Skeletal muscle satellite cell (primary cell): ENCODE data around the gene BCDIN3D.

Experiments
- H3K27me3 ChIP-seq: 2 replicates; pipeline ENCODE4 v1.7.0; 2013; ENCODE audit warnings: low read length; ENCODE audit not compliant: control insufficient read depth, insufficient read depth
- H3K36me3 ChIP-seq: 2 replicates; pipeline ENCODE4 v1.7.0; 2013; ENCODE audit warnings: mild to moderate bottlenecking, control low read depth, low read length; ENCODE audit not compliant: insufficient read depth
- H3K4me1 ChIP-seq: 2 replicates; pipeline ENCODE4 v1.7.0; 2013; ENCODE audit warnings: low read length; ENCODE audit not compliant: control insufficient read depth, insufficient read depth
- H3K4me2 ChIP-seq: 2 replicates; pipeline ENCODE4 v1.7.0; 2013; ENCODE audit warnings: mild to moderate bottlenecking, low read length
- H3K4me3 ChIP-seq: 2 replicates; pipeline ENCODE4 v1.7.0; 2013; ENCODE audit warnings: low read length
- H3K9ac ChIP-seq: 2 replicates; pipeline ENCODE4 v1.7.0; 2013; ENCODE audit warnings: mild to moderate bottlenecking, low read depth, low read length, moderate library complexity
- H3K9me3 ChIP-seq: replicated peaks from 2 replicates; pipeline ENCODE4 v1.7.0; 2013; ENCODE audit warnings: mild to moderate bottlenecking, control low read depth, low read length

Gene BCDIN3D

DNA sequence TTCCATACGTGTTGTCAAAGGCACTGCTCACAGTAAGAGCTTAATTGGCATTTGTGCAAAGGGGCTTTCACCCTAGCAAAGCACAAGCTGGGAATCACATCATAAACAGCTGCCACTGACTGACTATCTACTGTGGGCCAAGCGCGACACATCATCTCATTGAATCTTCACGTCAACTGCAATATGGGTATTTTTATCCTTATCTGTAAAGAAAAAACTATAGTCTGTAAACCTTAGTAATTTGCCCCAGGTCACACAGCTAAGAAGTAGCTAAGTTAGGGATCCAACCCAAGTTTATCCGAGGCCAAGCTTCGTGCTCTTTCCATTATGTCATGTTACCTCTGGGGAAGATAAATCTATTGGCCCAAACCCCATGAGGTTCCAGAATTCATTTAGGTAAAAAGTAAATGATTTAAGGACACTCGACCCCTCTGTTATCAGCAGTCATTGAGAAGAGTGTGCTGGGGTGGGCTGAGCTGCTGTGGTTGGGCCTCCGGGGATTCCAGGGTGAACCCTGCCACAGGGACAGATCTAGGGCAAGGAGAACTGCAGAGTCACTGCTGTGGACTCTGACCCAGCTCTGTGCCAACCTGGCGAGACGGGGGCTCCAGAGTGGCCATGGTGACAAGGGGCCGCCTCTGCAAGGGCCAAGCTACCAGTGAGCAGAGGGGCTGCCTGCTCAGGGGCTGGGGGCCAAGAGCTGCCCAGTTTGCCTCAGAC is 42.3 kb downstream of the BCDIN3D start:
- H3K9me3 ChIP-seq: no peaks in the 10 kb centered on the region
- H3K36me3 ChIP-seq: peaks cover 80% of the 10 kb centered on the region
- no peaks in the 10 kb centered on the region for H3K4me1 ChIP-seq
- no peak overlapping the region for H3K4me2 ChIP-seq
- no peaks in the 10 kb centered on the region for H3K27me3 ChIP-seq
- no peak overlapping the region for H3K4me3 ChIP-seq
- no peak overlapping the region for H3K9ac ChIP-seq

DNA sequence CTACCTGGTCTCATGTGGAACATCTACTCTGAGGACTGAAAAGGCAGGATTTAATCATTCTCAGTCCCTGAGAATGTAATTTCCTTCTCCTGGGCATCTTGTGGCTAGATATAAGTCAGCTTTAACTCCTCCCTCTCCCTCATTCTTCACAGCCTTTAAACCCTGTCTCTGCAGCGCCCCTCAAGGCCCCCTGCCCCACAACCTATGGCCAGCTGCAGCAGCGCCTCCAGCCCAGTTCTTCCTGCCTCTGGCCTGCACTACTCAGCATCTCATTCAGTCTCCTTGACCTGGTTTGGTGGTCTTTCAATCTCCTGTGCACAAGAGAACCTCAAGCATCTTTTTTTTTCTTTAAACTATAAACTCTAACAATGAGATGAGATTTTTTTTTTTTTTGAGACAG is 44.0 kb downstream of the BCDIN3D start:
- Histone ChIP-seq H3K9ac (no peak overlapping the region), H3K36me3 (peaks cover 79% of the 10 kb centered on the region), H3K4me1 (no peaks in the 10 kb centered on the region), H3K4me3 (no peak overlapping the region), H3K4me2 (no peak overlapping the region), H3K27me3 (no peaks in the 10 kb centered on the region), H3K9me3 (no peaks in the 10 kb centered on the region)

DNA sequence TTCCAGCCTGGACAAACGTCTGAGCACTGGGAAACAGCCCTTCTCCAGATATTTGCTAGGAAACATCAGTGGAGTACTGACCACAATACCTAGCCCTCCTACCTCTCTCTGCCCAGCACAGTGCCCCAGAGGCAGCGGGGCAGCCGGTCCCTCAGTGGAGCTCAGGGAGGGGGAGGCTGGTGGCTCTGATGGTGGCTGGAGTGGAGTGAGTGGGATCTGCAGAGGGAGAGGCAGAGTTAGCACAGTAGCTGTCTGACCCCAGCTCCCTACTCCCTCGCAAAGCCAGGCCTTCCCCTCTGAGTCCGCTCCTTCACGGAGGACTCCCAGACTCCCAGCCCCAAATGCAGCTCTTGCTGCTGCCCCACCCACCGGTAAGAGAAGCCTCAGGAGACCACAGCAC is 44.7 kb downstream of the BCDIN3D start:
- no peaks in the 10 kb centered on the region for H3K27me3 ChIP-seq
- H3K4me2 ChIP-seq: no peak overlapping the region
- no peak overlapping the region for H3K4me3 ChIP-seq
- H3K36me3 ChIP-seq: peaks cover 78% of the 10 kb centered on the region
- H3K4me1 ChIP-seq: no peaks in the 10 kb centered on the region
- H3K9me3 ChIP-seq: no peaks in the 10 kb centered on the region
- no peak overlapping the region for H3K9ac ChIP-seq

DNA sequence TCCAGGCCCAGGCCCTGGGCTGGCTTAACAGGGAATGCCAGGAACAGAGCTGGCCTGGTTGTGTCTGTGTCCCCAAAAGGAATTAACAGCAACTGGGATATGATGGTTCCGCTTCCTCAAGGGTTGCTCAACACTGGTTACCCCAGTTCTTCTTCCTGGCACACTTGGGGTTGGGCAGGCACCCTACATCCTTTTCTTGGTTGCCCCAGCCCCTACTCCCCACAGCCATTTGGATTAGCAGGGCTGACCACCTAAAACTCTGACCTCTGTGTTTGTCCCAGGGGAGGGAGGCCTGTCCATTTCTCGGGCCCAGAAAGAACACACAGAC is 45.5 kb downstream of the BCDIN3D start:
- no peaks in the 10 kb centered on the region for H3K27me3 ChIP-seq
- no peaks in the 10 kb centered on the region for H3K9me3 ChIP-seq
- no peaks in the 10 kb centered on the region for H3K4me1 ChIP-seq
- peaks cover 74% of the 10 kb centered on the region for H3K36me3 ChIP-seq
- no peak overlapping the region for H3K9ac ChIP-seq
- H3K4me3 ChIP-seq: no peak overlapping the region
- H3K4me2 ChIP-seq: no peak overlapping the region

DNA sequence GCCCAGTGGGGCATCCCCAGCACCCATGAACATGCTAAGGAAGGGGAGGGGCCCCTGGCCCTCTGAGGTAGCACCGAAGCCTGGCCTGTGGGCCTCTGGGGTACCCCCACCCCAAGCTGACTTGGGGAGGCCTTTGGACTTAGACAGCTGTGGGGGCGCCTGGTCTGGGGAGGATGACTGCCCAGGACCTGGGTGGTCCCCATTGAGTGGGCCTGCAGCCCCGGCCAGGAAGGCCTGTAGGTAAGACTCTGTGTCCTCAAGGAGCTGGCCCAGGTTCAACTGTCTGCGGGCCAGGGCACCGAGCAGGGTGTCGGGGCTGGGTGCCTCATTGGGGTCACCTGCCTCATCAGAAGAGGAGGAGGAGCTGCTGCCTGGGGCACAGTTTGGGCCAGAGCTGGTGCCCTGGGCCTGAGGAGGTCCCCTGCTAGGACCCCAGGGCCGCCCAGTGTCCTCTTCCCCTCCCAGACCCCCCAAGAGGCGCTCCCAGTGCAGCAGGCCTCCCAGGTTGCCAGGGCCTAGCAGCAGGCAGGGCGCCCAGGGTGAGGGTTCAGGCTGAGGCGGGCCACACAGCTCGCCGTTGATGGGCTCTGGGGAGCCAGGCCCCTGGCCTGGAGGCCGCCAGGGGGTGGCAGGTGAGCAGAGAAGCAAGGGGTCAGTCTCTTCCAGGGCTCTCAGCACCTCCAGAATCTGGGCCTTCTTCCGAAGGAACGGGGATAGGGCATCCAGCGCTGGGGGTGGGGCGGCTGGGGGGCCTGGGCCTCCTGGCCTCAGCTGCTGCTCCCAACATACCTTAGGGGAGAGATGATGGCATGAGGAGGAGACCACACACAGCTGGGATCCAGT is 46.1 kb downstream of the BCDIN3D start:
- H3K36me3 ChIP-seq: peaks cover 78% of the 10 kb centered on the region
- H3K4me1 ChIP-seq: no peaks in the 10 kb centered on the region
- no peak overlapping the region for H3K4me2 ChIP-seq
- H3K27me3 ChIP-seq: no peaks in the 10 kb centered on the region
- H3K9me3 ChIP-seq: no peaks in the 10 kb centered on the region
- H3K9ac ChIP-seq: no peak overlapping the region
- H3K4me3 ChIP-seq: no peak overlapping the region

DNA sequence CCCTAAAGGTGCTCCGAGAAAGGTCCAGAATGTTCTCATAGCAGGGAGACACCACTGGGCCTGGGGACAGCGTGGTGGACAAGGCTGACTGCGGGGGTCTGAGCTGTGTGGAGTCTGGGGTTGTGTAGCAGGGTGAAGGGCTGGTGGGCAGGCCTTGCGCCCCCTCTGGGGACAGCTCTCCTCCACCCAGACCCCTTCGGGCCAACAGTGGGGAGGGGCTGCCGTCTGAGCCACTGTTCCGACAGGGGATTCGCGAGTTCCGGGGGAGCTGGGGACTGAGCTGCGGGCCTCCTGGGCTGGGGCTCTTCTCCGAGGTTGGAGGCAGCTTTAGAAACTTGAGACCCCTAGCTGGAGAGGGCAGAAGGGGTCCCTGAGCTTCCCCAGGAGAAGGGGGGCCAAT is 46.8 kb downstream of the BCDIN3D start:
- Histone ChIP-seq H3K36me3 (peaks cover 75% of the 10 kb centered on the region), H3K4me2 (no peak overlapping the region)

DNA sequence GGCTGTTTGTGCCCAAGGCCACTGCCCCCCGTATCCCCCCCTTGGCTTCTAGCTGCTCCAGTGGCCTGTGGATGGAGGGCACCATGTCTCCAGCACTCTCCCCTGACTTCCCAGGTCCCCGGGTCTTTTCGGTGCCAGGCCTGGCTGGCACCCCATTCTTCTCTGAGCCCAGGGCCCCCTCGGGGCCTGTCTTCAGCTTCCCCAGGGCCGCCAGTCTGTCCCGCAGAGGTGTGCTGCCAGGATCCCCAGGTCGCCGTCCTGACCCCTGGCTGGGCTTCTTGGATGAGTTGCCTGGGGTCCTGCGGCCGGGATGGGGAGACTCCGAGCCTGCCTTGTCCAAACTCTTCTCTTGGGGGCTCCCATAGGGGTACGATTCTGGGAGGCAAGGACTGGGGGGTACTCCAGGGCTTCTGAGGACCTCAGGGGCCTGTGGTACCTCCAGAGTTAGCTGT is 47.2 kb downstream of the BCDIN3D start:
- Histone ChIP-seq H3K9ac (no peak overlapping the region), H3K4me2 (no peak overlapping the region), H3K4me3 (no peak overlapping the region), H3K9me3 (no peaks in the 10 kb centered on the region), H3K4me1 (no peaks in the 10 kb centered on the region), H3K27me3 (no peaks in the 10 kb centered on the region), H3K36me3 (peaks cover 75% of the 10 kb centered on the region)

More for the DNA sequence above, 46.8 kb downstream of the BCDIN3D start:
- no peaks in the 10 kb centered on the region for H3K9me3 ChIP-seq
- H3K27me3 ChIP-seq: no peaks in the 10 kb centered on the region
- H3K9ac ChIP-seq: no peak overlapping the region
- no peak overlapping the region for H3K4me3 ChIP-seq
- H3K4me1 ChIP-seq: no peaks in the 10 kb centered on the region

DNA sequence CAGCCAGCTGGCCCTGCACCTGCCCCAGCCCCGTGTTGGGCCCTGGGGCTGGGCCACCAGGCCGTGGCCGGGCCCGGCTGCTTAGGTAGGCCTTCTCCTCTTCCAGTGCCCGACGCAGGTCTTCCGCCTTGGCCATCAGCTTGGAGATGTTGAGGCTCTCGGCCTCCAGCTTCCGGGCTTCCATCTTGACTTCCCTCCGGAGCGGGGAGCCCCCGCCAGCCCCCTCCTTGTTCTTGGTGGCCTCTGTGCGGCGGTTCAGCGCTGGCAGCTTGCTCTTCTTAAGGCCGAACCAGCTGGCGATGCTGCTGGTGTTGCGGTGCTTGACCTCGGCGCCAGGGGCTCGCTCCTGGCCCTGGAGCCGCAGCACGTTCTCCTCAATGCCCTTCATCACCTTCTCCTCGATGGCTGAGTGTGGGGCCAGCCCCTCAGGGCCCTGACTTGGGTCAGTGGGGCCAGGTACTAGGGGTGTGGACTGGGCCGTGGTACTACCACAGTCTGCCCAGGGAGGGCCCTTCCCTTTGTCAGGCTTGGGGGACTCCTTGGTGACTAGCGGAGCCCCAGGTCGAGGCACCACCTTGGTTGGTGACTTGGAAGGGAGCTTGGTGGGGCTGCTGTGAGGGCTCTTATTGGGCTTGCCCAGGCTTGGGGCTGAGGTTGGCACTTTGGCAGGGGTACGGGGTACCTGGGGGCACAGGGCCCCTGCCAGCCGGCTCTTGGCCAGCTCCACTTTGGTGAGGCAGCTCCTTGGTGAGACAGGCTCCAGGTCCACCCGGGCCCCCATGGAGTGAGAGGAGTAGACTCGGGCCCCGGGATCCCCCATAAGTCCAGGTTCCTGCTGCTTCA is 47.9 kb downstream of the BCDIN3D start:
- H3K36me3 ChIP-seq: peaks cover 76% of the 10 kb centered on the region
- no peaks in the 10 kb centered on the region for H3K4me1 ChIP-seq
- H3K4me2 ChIP-seq: no peak overlapping the region
- H3K9me3 ChIP-seq: no peaks in the 10 kb centered on the region
- no peaks in the 10 kb centered on the region for H3K27me3 ChIP-seq
- no peak overlapping the region for H3K9ac ChIP-seq
- no peak overlapping the region for H3K4me3 ChIP-seq

DNA sequence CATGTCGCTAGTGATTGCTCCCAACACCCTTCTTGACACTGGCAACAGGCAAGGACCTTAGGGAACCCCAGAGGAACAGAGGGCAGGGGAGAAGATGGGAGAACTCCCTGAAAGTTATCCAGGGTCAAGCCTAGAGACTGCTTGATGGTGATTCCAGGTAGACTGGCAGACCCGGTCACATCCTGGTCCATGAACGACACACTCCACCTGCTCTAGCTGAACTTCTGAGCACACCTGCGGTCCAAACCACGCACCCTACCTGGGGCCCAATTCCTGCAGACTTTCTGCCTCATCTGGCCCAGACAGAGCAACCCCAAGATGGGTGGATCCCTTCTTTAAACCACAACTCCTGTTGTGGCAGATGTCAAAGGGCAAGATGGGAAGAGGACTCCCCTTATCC is 48.9 kb downstream of the BCDIN3D start:
- no peaks in the 10 kb centered on the region for H3K9me3 ChIP-seq
- no peak overlapping the region for H3K4me2 ChIP-seq
- H3K27me3 ChIP-seq: no peaks in the 10 kb centered on the region
- no peak overlapping the region for H3K4me3 ChIP-seq
- H3K9ac ChIP-seq: no peak overlapping the region
- H3K4me1 ChIP-seq: no peaks in the 10 kb centered on the region
- H3K36me3 ChIP-seq: peaks cover 80% of the 10 kb centered on the region

DNA sequence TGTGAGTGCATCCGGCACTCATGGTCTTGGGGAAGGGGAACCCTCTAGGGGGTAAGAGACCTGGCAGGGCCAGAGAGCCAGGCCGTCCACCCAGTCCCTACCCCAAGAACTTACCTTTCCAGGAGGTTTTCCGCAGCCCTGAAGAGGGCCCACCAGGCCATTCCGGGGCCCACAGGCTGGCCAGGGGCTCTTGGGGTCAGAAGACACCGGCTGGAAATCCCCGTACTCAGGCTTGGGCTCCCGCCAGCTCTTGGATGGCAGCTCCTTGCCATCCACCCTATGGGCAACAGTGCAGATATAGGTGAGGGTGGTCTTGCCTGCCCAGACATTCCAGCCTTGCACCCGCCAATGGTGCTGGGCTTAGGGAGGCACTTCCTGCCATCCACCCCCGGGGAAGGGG is 49.3 kb downstream of the BCDIN3D start:
- H3K9me3 ChIP-seq: no peaks in the 10 kb centered on the region
- no peaks in the 10 kb centered on the region for H3K4me1 ChIP-seq
- peaks cover 77% of the 10 kb centered on the region for H3K36me3 ChIP-seq
- H3K4me3 ChIP-seq: no peak overlapping the region
- H3K4me2 ChIP-seq: no peak overlapping the region
- H3K27me3 ChIP-seq: no peaks in the 10 kb centered on the region
- no peak overlapping the region for H3K9ac ChIP-seq

DNA sequence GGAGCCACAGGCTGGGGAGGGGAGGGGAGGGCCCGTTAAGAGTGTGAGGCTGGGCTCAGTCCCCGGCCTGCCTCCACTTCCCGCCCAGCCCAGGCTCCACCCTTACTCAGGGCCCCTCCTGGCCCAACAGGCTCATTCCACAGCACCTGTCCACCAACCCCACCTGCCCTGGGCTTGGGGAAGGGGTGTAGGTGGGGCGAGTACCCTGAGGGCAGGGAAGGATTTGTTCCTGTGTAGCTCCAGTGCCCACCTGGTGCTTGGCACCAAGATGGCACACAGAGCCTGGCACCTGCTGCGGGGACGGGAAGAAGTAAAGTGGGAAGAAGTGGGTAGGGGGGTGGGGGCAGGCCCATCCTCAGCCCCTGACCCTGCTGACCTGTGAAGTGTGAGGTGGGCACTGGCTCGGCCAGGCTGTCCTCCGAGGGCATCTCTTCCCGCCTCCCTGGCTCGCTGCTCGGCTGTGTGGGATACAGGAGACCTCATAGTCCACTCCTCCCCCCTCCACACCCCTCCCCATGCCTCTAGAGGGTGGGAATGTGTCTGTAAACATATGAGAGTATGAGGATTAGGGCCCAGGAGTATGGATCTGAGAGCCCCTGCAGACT is 49.8 kb downstream of the BCDIN3D start:
- Histone ChIP-seq H3K4me2 (no peak overlapping the region), H3K27me3 (no peaks in the 10 kb centered on the region), H3K9me3 (no peaks in the 10 kb centered on the region), H3K4me1 (no peaks in the 10 kb centered on the region), H3K9ac (no peak overlapping the region), H3K36me3 (peaks cover 72% of the 10 kb centered on the region), H3K4me3 (no peak overlapping the region)
